Trophoblast cell (in vitro differentiated cells and primary cell): ENCODE results near the gene LRCH1.

ENCODE experiments used
- DNase-seq, 2 donors: peaks; one replicate each; pipeline ENCODE4 v3.0.0-alpha.2; 2016
- H2AFZ ChIP-seq: 2 replicates; pipeline ENCODE4 v1.6.1; 2013; ENCODE audit warnings: low read length, moderate library complexity, mild to moderate bottlenecking; ENCODE audit not compliant: insufficient read depth, poor library complexity
- H2AK5ac ChIP-seq: 2 replicates; pipeline ENCODE4 v1.6.1; 2013; ENCODE audit warnings: mild to moderate bottlenecking, low read length
- H2BK120ac ChIP-seq: 2 replicates; pipeline ENCODE4 v1.6.1; 2013; ENCODE audit warnings: low read length, mild to moderate bottlenecking, moderate library complexity; ENCODE audit not compliant: insufficient read depth, poor library complexity
- H2BK12ac ChIP-seq: 2 replicates; pipeline ENCODE4 v1.6.1; 2013; ENCODE audit warnings: mild to moderate bottlenecking, low read length, moderate library complexity
- H2BK5ac ChIP-seq: 2 replicates; pipeline ENCODE4 v1.6.1; 2013; ENCODE audit warnings: low read length, low read depth, moderate library complexity, mild to moderate bottlenecking; ENCODE audit not compliant: poor library complexity
- H3K14ac ChIP-seq: 2 replicates; pipeline ENCODE4 v1.6.1; 2013; ENCODE audit warnings: mild to moderate bottlenecking, low read length
- H3K18ac ChIP-seq: 2 replicates; pipeline ENCODE4 v1.6.1; 2013; ENCODE audit warnings: mild to moderate bottlenecking, low read length
- H3K23ac ChIP-seq: 2 replicates; pipeline ENCODE4 v1.6.1; 2013; ENCODE audit warnings: low read length
- H3K27ac ChIP-seq: 2 replicates; pipeline ENCODE4 v1.5.1; 2013; ENCODE audit warnings: low read depth, mild to moderate bottlenecking, inconsistent platforms, low read length, moderate library complexity
- H3K27me3 ChIP-seq: 2 replicates; pipeline ENCODE4 v1.6.1; 2013; ENCODE audit warnings: inconsistent platforms, mild to moderate bottlenecking, low read length, moderate library complexity; ENCODE audit not compliant: insufficient read depth
- H3K36me3 ChIP-seq, 2 experiments: 1 replicate in 1 of 2; 2 replicates in 1 of 2; pipeline ENCODE4 v1.6.1; 2013; ENCODE audit warnings: low read length in 2 of 2, mild to moderate bottlenecking in 2 of 2, moderate library complexity in 1 of 2; ENCODE audit not compliant: insufficient read depth in 2 of 2, control insufficient read depth in 1 of 2
- H3K4ac ChIP-seq: 2 replicates; pipeline ENCODE4 v1.6.1; 2013; ENCODE audit warnings: low read depth, mild to moderate bottlenecking, low read length, moderate library complexity
- H3K4me1 ChIP-seq, 2 experiments: 1 replicate in 1 of 2; 2 replicates in 1 of 2; pipeline ENCODE4 v1.6.1; 2013; ENCODE audit warnings: low read length in 2 of 2, mild to moderate bottlenecking in 2 of 2, moderate library complexity in 1 of 2; ENCODE audit not compliant: insufficient read depth in 2 of 2, control insufficient read depth in 1 of 2
- H3K4me2 ChIP-seq: 2 replicates; pipeline ENCODE4 v1.6.1; 2013; ENCODE audit warnings: inconsistent platforms, mild to moderate bottlenecking, low read length, moderate library complexity
- H3K4me3 ChIP-seq: 2 replicates; pipeline ENCODE4 v1.5.1; 2013; ENCODE audit warnings: mild to moderate bottlenecking, low read depth, low read length, inconsistent platforms
- H3K79me1 ChIP-seq: one replicate; pipeline ENCODE4 v1.6.1; 2013; ENCODE audit warnings: low read length
- H3K79me2 ChIP-seq: 2 replicates; pipeline ENCODE4 v1.6.1; 2013; ENCODE audit warnings: low read length, mild to moderate bottlenecking; ENCODE audit not compliant: control insufficient read depth, insufficient read depth, poor library complexity
- H3K9ac ChIP-seq: 2 replicates; pipeline ENCODE4 v1.6.1; 2013; ENCODE audit warnings: mild to moderate bottlenecking, low read length
- H3K9me3 ChIP-seq: 2 replicates; pipeline ENCODE4 v1.6.1; 2013; ENCODE audit warnings: low read depth, mild to moderate bottlenecking, control low read depth, inconsistent platforms, low read length; ENCODE audit not compliant: insufficient read depth
- H4K12ac ChIP-seq: 2 replicates; pipeline ENCODE4 v1.6.1; 2013; ENCODE audit warnings: low read depth, mild to moderate bottlenecking, low read length, moderate library complexity
- H4K8ac ChIP-seq: 2 replicates; pipeline ENCODE4 v1.6.1; 2013; ENCODE audit warnings: low read depth, mild to moderate bottlenecking, low read length, moderate library complexity
- H4K91ac ChIP-seq: one replicate; pipeline ENCODE4 v1.6.1; 2013; ENCODE audit warnings: low read depth, mild to moderate bottlenecking, low read length, moderate library complexity
- WGBS: extraction: QIAGEN DNeasy Blood & Tissue Kit; methylation state at CpG from one replicate; pipeline ENCODE4 v1.1.7; 2013; ENCODE audit warnings: missing lambda C conversion rate; ENCODE audit not compliant: insufficient read length, insufficient coverage; ENCODE audit errors: extremely low coverage; 5-methylcytosine and 5-hydroxymethylcytosine counted together

The LRCH1 gene

GRCh38 chr13:46542833-46543232 is 10.1 kb upstream of the LRCH1 start:
- Histone ChIP-seq H3K9me3 (no peaks in the 10 kb centered on the region), H3K27ac (no peak overlapping the region), H3K79me1 (peaks cover 6% of the 10 kb centered on the region), H4K12ac (no peak overlapping the region), H3K9ac (no peak overlapping the region), H2AK5ac (no peak overlapping the region), H3K79me2 (no peaks in the 10 kb centered on the region), H3K27me3 (no peaks in the 10 kb centered on the region), H2BK5ac (no peak overlapping the region), H4K8ac (no peak overlapping the region), H2BK120ac (no peak overlapping the region), H3K4ac (no peak overlapping the region), H4K91ac (no peak overlapping the region), H3K4me3 (no peak overlapping the region), H3K4me2 (no peak overlapping the region), H2AFZ (no peak overlapping the region), H3K14ac (no peak overlapping the region), H3K36me3 (no peaks in the 10 kb centered on the region), H2BK12ac (no peak overlapping the region), H3K23ac (no peak overlapping the region), H3K18ac (no peak overlapping the region), H3K4me1 (peaks cover 8% of the 10 kb centered on the region in 2 experiments)
- no CpG with 5 or more reads among the region's 4 CpGs for whole genome bisulfite sequencing
- DNase-seq, result no peak

DNA sequence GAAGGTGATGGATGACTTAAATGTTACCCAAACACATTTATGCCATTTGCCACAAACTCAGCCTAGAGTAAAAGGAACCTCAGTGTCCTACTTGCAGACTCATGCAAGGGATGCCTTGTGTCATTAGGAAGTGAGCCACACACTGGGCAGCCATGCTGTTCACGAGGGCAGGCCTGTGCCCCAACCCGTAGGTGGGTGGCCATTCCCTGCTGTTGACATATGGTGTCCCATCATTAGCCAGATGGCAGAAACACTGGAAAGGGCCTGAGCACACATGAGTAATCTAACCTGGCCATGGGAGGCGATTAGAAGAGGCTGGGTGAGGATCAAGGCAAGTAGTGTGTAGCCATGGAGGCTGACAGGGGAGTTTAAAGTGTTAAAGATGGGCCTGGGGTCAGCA is 9.7 kb upstream of the LRCH1 start:
- no peaks in the 10 kb centered on the region for H3K27me3 ChIP-seq
- H3K14ac ChIP-seq, result no peak overlapping the region
- no peak overlapping the region for H3K27ac ChIP-seq

GRCh38 chr13:46544208-46544607 is 8.8 kb upstream of the LRCH1 start:
- H3K36me3 ChIP-seq, result no peaks in the 10 kb centered on the region
- no peak overlapping the region for H4K91ac ChIP-seq
- peaks cover 5% of the 10 kb centered on the region for H3K79me1 ChIP-seq
- no peak overlapping the region for H4K12ac ChIP-seq
- no peak for DNase-seq
- no peak overlapping the region for H3K9ac ChIP-seq
- no peak overlapping the region for H2BK5ac ChIP-seq
- H2BK120ac ChIP-seq, result no peak overlapping the region
- H3K4ac ChIP-seq, result no peak overlapping the region
- peaks cover 8% of the 10 kb centered on the region in 2 experiments for H3K4me1 ChIP-seq
- no peak overlapping the region for H2BK12ac ChIP-seq
- no peak overlapping the region for H3K4me2 ChIP-seq
- no CpG with 5 or more reads among the region's 2 CpGs for WGBS
- no peaks in the 10 kb centered on the region for H3K27me3 ChIP-seq
- H3K4me3 ChIP-seq, result no peak overlapping the region
- no peak overlapping the region for H2AFZ ChIP-seq
- no peak overlapping the region for H3K14ac ChIP-seq
- H3K23ac ChIP-seq, result no peak overlapping the region
- H3K9me3 ChIP-seq, result no peaks in the 10 kb centered on the region
- no peak overlapping the region for H3K27ac ChIP-seq
- H2AK5ac ChIP-seq, result no peak overlapping the region
- no peaks in the 10 kb centered on the region for H3K79me2 ChIP-seq
- H4K8ac ChIP-seq, result no peak overlapping the region
- no peak overlapping the region for H3K18ac ChIP-seq

More for the DNA sequence above, 9.7 kb upstream of the LRCH1 start:
- no peak overlapping the region for H3K4me2 ChIP-seq
- H2BK5ac ChIP-seq, result no peak overlapping the region
- no peak overlapping the region for H3K9ac ChIP-seq
- H3K79me2 ChIP-seq, result no peaks in the 10 kb centered on the region
- H3K79me1 ChIP-seq, result peaks cover 6% of the 10 kb centered on the region
- no peak overlapping the region for H2AFZ ChIP-seq
- no peaks in the 10 kb centered on the region for H3K9me3 ChIP-seq
- H3K4me1 ChIP-seq, result peaks cover 8% of the 10 kb centered on the region in 2 experiments
- no peak overlapping the region for H2BK12ac ChIP-seq
- no peaks in the 10 kb centered on the region for H3K36me3 ChIP-seq
- WGBS, result no CpG with 5 or more reads among the region's 3 CpGs
- H4K91ac ChIP-seq, result no peak overlapping the region
- no peak overlapping the region for H4K12ac ChIP-seq
- H3K4me3 ChIP-seq, result no peak overlapping the region
- no peak overlapping the region for H3K4ac ChIP-seq
- no peak overlapping the region for H2AK5ac ChIP-seq
- H3K18ac ChIP-seq, result no peak overlapping the region
- H4K8ac ChIP-seq, result no peak overlapping the region
- DNase-seq, result no peak
- H2BK120ac ChIP-seq, result no peak overlapping the region
- H3K23ac ChIP-seq, result no peak overlapping the region

GRCh38 chr13:46544811-46545210 is 8.2 kb upstream of the LRCH1 start:
- peaks cover 5% of the 10 kb centered on the region for H3K79me1 ChIP-seq
- no peak overlapping the region for H3K23ac ChIP-seq
- no peak overlapping the region for H2BK5ac ChIP-seq
- H3K36me3 ChIP-seq, result no peaks in the 10 kb centered on the region
- no peak overlapping the region for H2AK5ac ChIP-seq
- H3K27ac ChIP-seq, result no peak overlapping the region
- H3K4me3 ChIP-seq, result no peak overlapping the region
- H3K14ac ChIP-seq, result no peak overlapping the region
- H2BK120ac ChIP-seq, result no peak overlapping the region
- peaks cover 8% of the 10 kb centered on the region in 2 experiments for H3K4me1 ChIP-seq
- H3K9me3 ChIP-seq, result no peaks in the 10 kb centered on the region
- H2BK12ac ChIP-seq, result peak overlapping the region; percentile 82
- no peak overlapping the region for H3K9ac ChIP-seq
- H4K91ac ChIP-seq, result no peak overlapping the region
- WGBS, result no CpG with 5 or more reads among the region's 1 CpG
- H3K79me2 ChIP-seq, result no peaks in the 10 kb centered on the region
- no peak overlapping the region for H2AFZ ChIP-seq
- H3K18ac ChIP-seq, result no peak overlapping the region
- no peaks in the 10 kb centered on the region for H3K27me3 ChIP-seq
- H4K12ac ChIP-seq, result no peak overlapping the region
- H4K8ac ChIP-seq, result no peak overlapping the region
- no peak overlapping the region for H3K4ac ChIP-seq
- H3K4me2 ChIP-seq, result no peak overlapping the region
- no peak for DNase-seq
